SHP77 treated with DMSO at 0.1 percent for 48 hours (cell line): ENCODE data around the gene FCSK.

Experiments used
- DNase-seq: peaks from one replicate; lab custom pipeline; 2025; lab: John Stamatoyannopoulos, UW

Gene FCSK

DNA sequence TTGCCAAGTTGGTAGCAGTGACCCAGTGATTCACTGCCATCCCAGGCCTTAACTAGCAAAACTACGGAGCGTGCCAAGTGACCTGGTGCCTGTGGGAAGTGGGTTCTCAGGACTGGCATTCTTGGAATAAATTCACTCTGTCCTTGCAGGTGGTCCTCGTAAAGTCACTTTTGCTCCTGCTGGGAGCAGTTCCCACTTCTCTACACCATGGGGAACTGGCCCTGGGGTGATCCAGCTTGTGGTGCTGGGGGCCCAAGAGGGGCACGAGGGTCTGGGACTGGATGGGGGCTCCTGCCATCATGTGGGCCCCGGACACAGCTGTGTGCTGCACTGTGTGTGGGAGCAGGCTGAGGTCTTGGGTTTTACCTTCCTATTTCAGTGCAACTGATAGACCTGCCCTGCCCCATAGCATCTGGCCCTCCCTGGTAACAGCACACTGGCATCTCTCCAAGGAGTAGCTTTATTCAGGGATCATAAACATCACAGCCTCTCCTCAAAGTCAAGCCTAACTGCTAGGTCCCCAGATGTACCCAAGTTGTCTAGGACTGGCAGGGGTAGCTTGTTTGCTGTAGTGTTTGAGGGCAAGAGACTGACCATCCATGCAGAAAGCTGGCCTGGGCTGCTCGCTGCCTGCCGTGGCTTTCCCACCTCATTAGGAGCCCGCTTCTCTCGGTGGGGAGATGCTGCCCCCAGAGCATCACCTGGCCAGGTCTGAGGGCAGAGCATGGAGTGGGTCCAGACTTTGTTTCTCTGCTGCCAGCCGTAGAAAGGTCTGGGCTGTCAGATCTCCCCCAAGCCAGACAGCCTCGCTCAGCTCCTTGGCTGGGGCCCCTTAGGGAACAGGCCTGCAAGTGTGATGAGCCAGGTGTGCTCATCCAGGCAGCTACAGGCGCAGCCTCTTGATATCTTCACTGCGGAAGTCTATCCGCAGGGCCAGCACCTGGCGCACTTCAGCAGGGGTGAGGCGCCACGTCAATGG is 26.0 kb downstream of the FCSK start:
- no peak for DNase-seq

DNA sequence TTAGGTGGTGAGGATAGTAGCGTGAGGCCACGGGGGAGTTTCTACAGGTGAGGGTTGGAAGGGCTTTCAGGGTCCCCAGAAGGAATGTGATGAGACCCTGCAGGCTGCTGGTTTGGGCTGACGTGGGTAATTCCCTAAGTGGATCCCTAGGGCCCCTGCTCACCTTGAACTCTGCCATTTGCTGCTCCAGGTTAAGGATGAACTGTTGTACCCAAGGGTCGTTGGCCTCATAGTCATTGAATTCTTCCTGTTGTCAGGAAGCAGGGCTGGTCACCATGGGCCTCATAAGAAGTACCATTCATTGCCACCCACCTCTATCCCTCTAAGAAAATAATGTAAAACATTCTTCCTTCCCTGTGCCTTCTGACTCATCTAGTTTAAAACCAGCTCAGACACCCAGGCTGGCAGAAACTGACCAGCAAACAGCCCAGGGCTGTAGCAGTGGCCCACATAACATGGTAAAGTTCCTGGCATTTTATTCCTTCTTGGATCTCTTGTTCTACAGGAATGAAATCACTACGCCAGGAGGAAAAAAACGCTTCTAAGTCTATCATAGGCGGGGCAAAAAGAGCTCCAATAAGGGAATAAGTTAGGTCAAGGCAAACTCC is 27.6 kb downstream of the FCSK start:
- DNase-seq = no peak

DNA sequence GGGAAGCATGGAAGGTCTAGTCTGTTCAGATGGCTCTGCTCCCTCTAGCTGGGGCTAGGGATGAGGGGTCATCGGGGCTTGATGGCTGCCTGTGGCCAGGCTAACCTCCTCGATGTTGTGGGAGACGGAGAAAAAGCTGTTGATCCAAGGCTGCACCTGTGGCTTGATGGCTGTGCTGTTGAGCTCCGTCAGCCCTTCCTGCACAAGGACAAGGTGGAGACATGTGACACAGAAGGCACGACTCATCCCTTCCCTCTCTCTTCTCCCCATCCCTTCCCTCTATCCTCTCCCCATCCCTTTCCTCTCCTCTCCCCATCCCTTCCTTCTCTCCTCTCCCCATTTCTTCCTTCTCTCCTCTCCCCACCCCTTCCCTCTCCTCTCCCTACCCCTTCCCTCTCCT is 28.2 kb downstream of the FCSK start:
- no peak for DNase-seq

DNA sequence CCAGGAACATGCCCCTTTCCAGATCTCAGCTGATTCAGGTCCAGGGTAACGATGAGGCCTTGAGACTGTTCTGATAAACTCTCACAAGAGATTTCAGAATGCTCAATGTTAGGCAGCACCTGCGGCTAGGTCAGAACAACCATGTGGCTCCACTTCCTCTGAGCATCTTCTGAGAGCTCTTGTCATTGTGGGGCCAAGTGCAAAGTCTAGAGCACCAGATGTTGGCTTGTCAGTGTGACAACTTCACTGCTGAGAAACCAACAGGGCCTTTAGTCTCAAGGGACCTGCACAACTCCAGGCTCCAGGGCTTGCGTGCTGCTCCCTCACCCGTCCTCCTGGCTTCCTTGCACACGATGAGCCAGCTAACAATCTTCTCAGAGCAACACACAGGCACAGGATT is 29.0 kb downstream of the FCSK start:
- no peak for DNase-seq

DNA sequence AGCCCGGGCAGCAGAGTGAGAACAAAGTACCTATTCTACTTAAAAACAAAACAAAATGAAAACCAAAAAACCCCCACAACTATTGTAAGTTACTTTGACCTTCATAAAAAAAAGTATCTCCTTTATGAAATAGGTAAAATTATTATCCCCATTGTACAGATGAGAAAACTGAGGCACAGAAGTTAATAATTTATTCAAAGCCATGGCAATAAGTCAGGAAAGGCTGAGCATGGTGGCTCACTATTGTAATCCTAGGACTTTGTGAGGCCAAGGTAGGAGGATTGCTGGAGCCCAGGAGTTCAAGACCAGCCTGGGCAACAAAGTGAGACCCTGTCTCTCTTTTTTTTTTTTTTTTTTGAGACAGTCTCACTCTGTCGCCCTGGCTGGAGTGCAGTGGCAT is 30.5 kb downstream of the FCSK start:
- DNase-seq = no peak

DNA sequence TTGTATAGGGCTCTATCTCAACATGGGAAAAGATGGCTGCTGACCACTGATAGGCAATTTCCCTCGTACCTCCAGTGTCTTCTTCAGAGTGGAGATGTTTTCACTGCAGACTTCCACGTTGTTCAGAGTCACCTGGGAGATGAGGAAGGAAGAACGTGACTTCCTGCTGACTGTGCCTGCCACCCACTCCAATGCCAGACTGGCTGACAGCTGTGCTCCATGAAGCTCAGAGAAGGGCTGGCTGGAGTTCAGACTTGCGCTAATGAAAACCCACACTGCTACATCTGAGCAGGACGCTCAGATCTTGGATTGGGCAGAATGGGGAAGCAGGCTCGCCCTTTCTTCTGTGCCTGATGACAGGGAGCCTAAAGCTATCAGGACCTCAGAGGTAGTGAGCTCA is 35.9 kb downstream of the FCSK start:
- DNase-seq = no peak

DNA sequence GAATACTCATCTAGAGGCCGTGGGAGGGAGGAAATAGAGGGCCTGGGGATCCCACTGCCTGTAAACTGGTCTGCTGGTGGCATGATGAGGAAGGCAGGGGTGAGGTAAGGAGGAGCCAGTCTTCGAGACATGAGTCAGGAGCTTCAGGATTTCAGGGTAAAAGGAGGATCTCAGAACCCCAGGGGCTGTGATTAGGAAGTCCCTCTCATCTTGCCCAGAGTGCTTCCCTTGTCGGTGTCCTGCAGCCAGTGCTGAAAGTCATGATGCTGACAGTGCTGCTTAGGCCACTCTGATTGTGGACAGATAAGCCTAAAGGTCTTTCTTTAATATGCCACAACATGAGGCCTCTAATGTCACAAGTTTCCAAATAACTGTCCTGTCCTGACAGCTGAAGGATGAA is 39.4 kb downstream of the FCSK start:
- DNase-seq = no peak

DNA sequence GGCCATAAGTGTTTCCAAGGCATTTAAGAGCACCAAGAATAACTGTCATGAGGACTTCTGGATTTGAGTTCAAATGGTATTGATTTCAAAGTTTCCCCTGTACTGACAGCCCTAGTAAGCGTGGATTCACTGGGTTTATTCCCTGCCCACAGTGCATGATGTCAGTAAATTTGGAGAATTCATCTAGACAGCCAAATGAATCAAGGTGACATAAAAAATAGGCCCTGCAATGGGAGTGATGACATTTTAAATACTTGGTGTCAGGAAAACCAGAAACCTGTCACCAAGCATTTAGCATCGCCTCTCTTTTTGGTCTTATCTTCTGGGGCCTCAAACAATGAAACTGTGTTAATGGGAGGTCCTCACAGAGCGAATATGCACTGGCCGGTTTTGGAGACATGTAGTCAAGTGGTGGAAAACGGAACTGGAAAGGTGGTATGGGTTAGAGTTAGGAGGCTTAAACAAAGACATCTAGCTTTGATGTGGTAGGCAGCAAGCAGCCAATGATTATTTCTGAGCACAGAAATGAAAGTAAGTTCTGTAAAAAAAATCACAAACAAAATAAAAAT is 39.9 kb downstream of the FCSK start:
- no peak for DNase-seq

DNA sequence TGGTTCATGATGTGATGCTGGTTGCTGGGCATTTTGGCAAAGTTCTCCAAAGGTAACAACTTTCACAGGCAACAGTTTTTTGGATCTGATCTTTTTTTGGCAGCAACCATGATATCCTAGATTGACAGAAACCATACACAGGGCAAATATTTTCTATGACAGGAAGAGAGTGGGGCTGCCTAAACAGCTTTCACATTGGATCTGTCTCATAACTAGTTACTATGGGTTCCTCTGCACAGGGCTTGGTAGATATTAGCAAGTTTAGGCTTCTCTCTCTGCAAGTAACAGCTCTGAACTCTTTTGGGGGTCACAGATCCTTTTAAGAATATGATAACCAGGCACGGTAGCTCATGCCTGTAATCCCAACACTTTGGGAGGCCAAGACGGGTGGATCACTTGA is 40.4 kb downstream of the FCSK start:
- DNase-seq = no peak

DNA sequence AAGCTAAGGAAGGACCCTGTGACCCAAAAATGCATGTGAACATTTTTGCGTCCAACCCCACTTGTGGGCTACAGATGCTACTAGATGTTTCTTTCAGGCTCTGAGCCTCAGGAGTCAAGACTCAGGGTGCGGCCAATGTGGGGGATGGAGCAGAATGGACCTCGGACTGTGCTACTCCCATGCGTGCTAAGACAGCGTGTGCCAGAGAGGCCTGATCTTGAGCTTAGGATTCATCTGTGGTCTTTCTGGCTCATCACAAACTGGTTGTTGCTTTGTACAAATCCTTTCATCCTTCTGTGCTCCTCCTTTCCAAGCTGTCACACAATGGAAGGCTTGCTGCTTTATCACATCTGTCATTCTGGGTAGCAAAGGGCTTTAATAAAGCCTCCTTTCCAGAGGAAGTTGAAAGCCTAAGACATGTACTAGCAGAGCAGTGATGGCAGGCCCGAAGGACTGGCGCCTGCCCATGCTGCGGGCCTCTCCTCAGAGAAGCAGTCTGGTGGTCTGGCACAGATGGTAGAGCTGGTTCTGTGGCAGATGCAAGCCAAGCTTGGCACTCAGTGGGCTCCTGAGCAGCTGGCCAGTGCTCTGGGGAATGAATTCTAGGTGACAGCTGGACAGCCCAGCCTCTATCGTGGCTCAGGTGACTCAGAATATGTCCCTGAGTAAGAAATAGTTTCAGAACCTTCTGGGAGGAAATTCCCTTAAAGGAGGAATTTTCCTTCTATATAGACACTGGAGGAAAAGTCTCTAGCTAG is 41.2 kb downstream of the FCSK start:
- DNase-seq = no peak

DNA sequence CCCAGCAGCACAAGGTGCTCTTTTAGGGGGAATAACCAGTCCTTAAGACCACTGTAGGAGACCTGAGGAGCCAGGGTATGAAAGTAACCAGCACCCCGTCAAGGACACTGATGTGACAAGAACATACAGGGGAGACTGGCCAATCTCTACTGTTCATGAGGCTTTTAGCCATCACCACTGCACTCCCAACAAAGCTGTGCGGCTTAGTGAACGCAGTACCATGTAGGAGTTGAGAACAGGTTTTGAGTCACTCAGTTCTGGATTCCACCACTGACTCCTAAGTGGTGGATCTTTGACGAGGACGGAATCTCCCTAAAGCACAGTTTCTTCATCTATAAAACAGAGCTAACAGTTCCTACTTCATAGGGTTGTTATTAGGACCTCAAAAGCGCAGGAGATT is 42.1 kb downstream of the FCSK start:
- DNase-seq = no peak

DNA sequence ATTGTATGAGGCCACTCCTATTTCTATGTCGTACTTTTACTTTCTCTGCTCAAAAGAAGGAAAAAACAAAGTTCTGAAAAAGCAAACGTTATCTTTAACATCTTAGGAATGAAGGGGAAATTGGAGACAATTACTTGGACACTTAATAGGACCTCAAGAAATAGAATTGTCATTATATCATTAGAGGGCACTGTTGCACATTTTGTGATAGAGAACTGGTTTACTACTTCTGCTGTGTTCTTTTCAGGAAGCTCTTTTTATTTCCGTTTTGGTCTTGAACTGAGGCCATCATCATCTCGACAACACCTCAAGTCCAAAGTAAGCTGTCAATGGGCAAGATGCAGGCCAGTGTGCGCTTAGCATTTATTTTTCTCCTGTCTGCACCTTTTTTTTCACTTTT is 54.4 kb downstream of the FCSK start:
- DNase-seq = no peak

DNA sequence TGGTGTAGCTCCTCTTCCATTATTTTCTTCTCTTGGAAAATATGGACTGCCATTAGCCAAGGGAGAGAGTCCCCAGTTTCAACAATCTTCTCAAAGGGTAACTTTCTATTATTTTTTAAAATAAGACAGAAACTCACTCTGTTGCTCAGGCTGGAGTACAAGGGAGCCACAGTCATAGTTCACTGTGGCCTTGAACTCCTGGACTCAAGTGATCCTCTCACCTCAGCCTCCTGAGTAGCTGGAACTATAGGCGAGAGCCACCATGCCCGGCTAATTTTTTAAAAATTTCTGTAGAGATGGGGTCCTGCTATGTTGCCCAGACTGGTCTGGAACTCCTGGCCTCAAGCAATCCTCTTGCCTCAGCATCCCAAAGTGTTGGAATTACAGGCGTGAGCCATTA is 55.8 kb downstream of the FCSK start:
- no peak for DNase-seq

DNA sequence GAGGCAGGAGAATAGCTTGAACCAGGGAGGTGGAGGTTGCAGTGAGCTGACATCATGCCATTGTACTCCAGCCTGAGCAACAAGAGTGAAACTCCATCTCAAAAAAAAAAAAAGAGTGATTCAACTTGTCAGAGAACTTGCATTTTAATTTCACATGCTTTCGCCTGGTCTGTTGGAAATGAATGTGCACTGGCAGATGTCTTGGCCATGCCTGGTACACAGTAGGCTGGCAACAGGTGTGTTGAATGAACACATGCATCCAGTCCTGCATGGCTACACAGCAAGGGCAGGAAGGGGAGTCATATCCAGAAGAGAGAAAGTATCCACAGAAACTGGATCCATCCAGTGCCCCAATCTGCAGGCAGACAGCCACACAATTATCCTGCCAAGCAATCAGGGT is 57.4 kb downstream of the FCSK start:
- DNase-seq = no peak

DNA sequence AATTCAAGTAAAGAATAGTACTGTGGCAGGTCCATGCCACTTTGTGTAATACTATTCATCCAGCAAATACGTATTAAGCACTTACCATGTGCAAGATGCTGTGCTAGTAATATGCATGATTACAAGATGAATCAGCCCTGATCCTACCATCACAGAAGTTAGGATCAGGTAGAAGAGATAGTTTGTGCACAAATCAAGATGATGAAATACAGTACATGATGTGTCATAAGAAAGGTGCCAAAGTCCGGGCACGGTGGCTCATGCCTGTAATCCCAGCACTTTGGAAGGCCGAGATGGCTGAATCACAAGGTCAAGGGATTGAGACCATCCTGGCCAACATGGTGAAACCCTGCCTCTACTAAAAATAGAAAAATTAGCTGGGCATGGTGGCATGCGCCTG is 58.1 kb downstream of the FCSK start:
- DNase-seq = no peak

DNA sequence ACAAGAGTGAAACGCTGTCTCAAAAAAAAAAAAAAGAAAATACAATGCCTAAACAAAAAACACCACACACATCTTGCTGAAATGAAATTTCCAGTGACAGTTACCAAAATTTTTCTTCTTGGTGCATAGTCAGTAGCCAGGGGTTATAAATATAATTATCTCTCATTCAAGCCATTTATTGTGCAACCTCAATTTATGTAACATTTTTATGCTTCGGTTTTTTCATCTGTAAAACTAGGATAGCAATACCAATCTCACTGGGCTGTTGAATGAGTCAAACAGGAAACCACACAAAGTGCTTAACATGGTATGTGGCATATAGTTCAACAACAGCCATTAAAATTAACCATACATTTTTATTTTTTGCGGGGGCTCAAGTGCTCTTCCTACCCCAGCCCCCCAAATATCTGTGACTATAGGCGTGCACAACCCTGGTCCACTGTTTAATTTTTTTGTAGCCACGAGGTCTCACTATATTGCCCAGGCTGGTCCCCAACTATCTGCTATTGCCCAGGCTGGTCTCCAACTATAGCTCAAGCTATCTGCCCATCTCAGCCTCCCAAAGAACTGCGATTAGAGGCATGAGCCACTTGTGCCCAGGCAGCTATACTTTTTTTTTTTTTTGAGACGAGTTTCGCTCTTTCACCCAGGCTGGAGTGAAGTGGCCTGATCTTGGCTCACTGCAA is 66.4 kb downstream of the FCSK start:
- no peak for DNase-seq

DNA sequence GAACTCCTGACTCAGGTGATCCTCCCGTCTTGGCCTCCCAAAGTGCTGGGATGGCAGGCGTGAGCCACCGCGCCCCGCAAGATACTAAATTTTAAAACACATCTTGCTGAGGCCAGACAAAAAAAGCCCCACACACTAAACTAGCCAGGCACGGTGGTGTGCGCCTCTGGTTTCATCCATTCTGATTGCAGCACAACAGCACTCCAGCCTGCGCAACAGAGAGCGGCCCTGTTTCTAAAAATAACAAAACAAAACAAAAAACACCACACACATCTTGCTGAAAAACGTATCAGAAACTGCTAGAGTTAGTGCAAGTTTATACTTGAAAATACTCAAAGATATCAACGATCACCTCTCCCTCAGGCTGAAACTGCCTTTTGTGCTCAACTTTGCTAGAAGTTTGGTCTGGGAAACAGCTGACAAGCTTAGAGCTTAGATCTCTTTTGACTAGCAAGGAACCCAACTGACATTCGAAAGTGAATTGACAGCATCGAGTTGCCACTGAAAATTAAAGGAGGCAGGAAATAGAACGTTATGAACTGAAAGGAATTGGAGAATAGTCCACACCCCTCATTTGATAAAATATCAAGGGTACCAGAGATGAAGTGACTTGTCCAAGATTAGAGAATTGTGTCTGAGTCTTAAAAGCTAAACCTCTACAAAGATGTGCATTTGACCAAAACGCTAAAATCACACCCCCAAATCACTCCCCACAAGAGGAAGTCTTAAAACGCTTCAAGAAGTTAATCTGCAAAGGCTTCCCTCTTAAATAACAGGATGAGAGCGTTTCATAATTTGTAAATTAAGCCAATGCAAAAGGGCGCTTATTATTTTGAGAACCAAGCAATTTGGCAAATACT is 68.1 kb downstream of the FCSK start:
- DNase-seq = no peak

DNA sequence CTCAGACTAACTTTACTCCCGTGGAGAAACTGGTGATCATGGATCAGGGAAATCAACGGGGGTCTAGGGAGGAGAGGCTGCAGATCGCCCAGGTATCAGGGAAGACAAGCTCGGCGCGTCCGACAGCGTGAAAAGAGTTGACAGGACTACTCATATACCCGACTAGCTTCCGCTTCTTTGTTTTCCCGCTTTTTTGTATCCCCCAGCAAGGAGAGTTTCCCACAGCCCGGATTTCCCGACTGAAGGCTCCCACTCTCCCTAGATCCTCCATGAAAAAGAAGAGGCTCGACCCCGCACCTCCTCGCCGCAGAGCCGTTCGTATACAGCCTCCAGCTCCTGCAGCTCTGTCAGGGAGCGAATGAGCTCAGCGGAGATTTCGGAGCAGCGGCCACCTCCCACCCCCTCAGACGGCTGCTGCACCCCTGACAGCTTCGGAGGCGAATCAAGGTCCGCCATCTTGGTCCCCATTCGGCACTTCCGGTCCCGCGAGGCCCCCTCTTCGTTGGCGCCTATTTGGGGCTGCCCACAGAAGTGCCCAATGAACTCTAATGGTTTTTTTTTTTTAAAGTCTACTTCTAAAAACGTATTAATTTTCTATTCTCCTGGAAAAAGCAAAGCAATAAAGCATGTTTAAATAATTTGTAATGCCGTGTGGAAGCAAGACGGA is 68.8 kb downstream of the FCSK start, which contains the start of gene COG4:
Gene COG4, minus strand, starts transcription at position 479 of the 667 bp plus-strand sequence. Its CDS starts 11 bp downstream, at position 468.
- DNase-seq = peak; percentile 96

DNA sequence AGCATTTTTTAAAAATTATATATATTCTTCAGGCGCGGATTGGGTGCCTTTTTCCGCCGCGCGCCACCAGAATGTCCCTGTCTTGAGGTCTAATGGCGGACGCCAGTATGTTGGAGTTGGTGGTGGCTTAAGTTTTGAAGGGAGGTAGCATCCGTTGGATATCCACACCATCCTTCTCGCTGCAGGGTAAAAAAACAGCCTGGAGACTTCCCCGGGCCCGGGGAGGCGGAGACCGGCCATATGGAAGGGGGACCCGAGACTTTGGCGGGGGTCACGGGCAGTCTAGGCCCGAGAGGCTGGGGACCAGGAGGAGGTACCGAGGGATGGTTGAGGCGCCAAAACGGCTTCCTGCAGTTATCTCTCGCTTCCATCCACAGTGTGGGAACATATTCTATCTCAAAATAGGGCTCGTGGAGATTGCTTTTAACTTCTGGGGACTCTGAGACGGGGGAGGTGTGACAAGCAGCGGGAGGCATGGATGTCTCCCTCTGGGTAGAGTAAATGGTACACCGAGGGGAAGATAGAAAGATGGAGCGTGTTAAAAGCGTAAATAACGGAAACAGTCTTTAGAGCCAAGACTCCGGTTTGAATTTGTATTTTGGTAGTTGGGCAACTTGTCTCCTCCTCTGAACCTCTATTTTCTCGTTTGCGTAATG is 69.5 kb downstream of the FCSK start, which contains the start of gene SF3B3:
Gene SF3B3, plus strand, starts transcription at position 74 of the 656 bp plus-strand sequence. CDS start 2,841 bp downstream, outside the sequence.
- DNase-seq = peak; percentile 96
